K562 (cell line): ENCODE results near the gene GPR108. TPM values are rescaled to one million over a fixed set of nuclear protein-coding genes. Genes with fewer than 3 reads are reported as not detected.

ENCODE experiments used
- ADNP ChIP-seq: fragments of 200-800 bp; sonication (Bioruptor generic); IDR thresholded peaks from 2 replicates; pipeline ENCODE4 v1.6.1; 2016; ENCODE audit warnings: missing genetic modification characterization, missing compliant biosample characterization
- ATF1 ChIP-seq, 2 experiments: fragments of 450-650 bp in 1 of 2; IDR thresholded peaks; 2 replicates each; pipeline ENCODE4 v1.6.1; 2016; ENCODE audit warnings: missing compliant biosample characterization in 1 of 2, missing genetic modification characterization in 1 of 2
- HCFC1 ChIP-seq: IDR thresholded peaks from 2 replicates; pipeline ENCODE4 v1.6.1; 2012; ENCODE audit warnings: low read depth, low read length, improper control_type of control experiment
- JUN ChIP-seq, 2 experiments: sonication (generic) in 1 of 2; formaldehyde crosslinking in 1 of 2; IDR thresholded peaks; 2 replicates each; pipeline versions ENCODE4 v1.6.1 to v1.8.0; 2012 to 2022; ENCODE audit warnings: borderline replicate concordance in 2 of 2, mild to moderate bottlenecking in 2 of 2, improper control_type of control experiment in 1 of 2, low read depth in 1 of 2, low read length in 1 of 2, missing genetic modification reagents in 1 of 2
- KAT2B ChIP-seq: IDR thresholded peaks from one replicate; pipeline ENCODE4 v1.6.1; 2012; ENCODE audit warnings: low read depth, mild to moderate bottlenecking, control low read depth, inconsistent platforms, low read length, moderate library complexity
- KLF1 ChIP-seq: fragments of 450-650 bp; IDR thresholded peaks from 2 replicates; pipeline ENCODE4 v1.6.1; 2016; ENCODE audit warnings: missing genetic modification characterization, missing compliant biosample characterization
- MAFK ChIP-seq: IDR thresholded peaks from 2 replicates; pipeline ENCODE4 v1.6.1; 2011; ENCODE audit warnings: low read length, improper control_type of control experiment
- PHF8 ChIP-seq: fragments of 200-600 bp; sonication (generic); IDR thresholded peaks from 2 replicates; pipeline ENCODE4 v1.6.1; 2012; ENCODE audit warnings: mixed run types, mild to moderate bottlenecking, inconsistent platforms, low read length, moderate library complexity, borderline replicate concordance
- PTTG1 ChIP-seq: fragments of 450-650 bp; IDR thresholded peaks from 2 replicates; pipeline ENCODE4 v1.6.1; 2016; ENCODE audit warnings: low read depth, mild to moderate bottlenecking, missing genetic modification characterization, missing compliant biosample characterization
- RBM17 ChIP-seq: fragments of 200-400 bp; formaldehyde crosslinking; IDR thresholded peaks from 2 replicates; pipeline ENCODE4 v1.6.1; 2017; ENCODE audit warnings: low read depth, mild to moderate bottlenecking, low read length, borderline replicate concordance
- RBM34 ChIP-seq: fragments of 200-400 bp; formaldehyde crosslinking; IDR thresholded peaks from 2 replicates; pipeline ENCODE4 v1.6.1; 2018; ENCODE audit warnings: low read length, borderline replicate concordance; ENCODE audit not compliant: insufficient read depth
- SIN3B ChIP-seq: fragments of 450-650 bp; IDR thresholded peaks from 2 replicates; pipeline ENCODE4 v1.6.1; 2017; ENCODE audit warnings: low read depth, mild to moderate bottlenecking, moderate library complexity
- SNAPC5 ChIP-seq: fragments of 250-450 bp; sonication (Bioruptor Pico); IDR thresholded peaks from 2 replicates; pipeline ENCODE4 v1.8.0; 2021; ENCODE audit warnings: moderate library complexity, mild to moderate bottlenecking, inconsistent platforms
- SNIP1 ChIP-seq: fragments of 450-650 bp; IDR thresholded peaks from 2 replicates; pipeline ENCODE4 v1.7.1; 2017; ENCODE audit warnings: low read depth, mild to moderate bottlenecking
- SOX6 ChIP-seq: fragments of 450-650 bp; IDR thresholded peaks from 2 replicates; pipeline ENCODE4 v1.6.1; 2014; ENCODE audit warnings: mild to moderate bottlenecking
- ZNF224 ChIP-seq: sonication (generic); formaldehyde crosslinking; IDR thresholded peaks from 2 replicates; pipeline ENCODE4 v1.8.0; 2022; ENCODE audit warnings: mild to moderate bottlenecking, missing genetic modification reagents
- ZNF696 ChIP-seq: fragments of 250-450 bp; sonication (Bioruptor Pico); conservative IDR thresholded peaks from 2 replicates; pipeline ENCODE4 v1.4.0; 2020; ENCODE audit warnings: mild to moderate bottlenecking, moderate library complexity
- polyA plus RNA-seq, 8 experiments: library from polyadenylated mRNA; depleted of rRNA in 4 of 8; stranded (reverse) in 5 of 8; unstranded in 3 of 8; fragments of >200 nt; fragmentation: Nextera tagmentation in 2 of 8; fragmentation: Illumina TruSeq in 1 of 8; extraction: Ambion mirVana in 2 of 8; extraction: Trizol in 1 of 8; gene quantifications; 2 replicates each; pipeline versions ENCODE4 v1.2.1 to v1.2.3, GENCODE V29; 2011 to 2014; ENCODE audit warnings: inconsistent platforms in 1 of 8, missing spikeins in 1 of 8
- total RNA-seq, 7 experiments: library from RNA; depleted of rRNA in 6 of 7; stranded (reverse); fragments of >200 nt in 6 of 7; fragmentation: Illumina TruSeq in 2 of 7; extraction: Trizol in 2 of 7; gene quantifications; 2 replicates each; pipeline versions ENCODE4 v1.2.1 to v1.2.3, GENCODE V29; 2011 to 2021; ENCODE audit warnings: low replicate concordance in 1 of 7
- TF ChIP-seq, protein P1 (sequence below): IDR thresholded peaks from 2 replicates; pipeline ENCODE4 v1.6.1; 2014; ENCODE audit warnings: antibody characterized with exemption
- TF ChIP-seq, protein P2 (sequence below), 2 experiments: fragments of 450-650 bp; IDR thresholded peaks; 2 replicates each; pipeline ENCODE4 v1.6.1; 2016; ENCODE audit warnings: mild to moderate bottlenecking in 2 of 2, borderline replicate concordance in 1 of 2, low read depth in 1 of 2, moderate library complexity in 1 of 2

Gene GPR108
- total and polyA plus RNA-seq, 9 of the 15 experiments (the other 6 are each of a cell fraction or from before 2014, with no cell fraction given), result 2.4 to 33.2 (median 24.4) TPM

GRCh38 chr19:6682607-6683128 lies 54.7 kb downstream of the GPR108 start (continued):
- no peak for TF ChIP-seq JUN (IDR thresholded peaks at IDR 0.05; ENCODE audit: borderline replicate concordance, low read depth, low read length)
- TF ChIP-seq JUN (CRISPR knock-in tag; IDR thresholded peaks at IDR 0.05; ENCODE audit: borderline replicate concordance), result no peak
- no peak for TF ChIP-seq RBM34
- no peak for TF ChIP-seq SNAPC5
- TF ChIP-seq PHF8, result no peak
- peak; percentile 92 for TF ChIP-seq SOX6
- no peak for TF ChIP-seq ZNF696 (CRISPR knock-in tag)
- no peak for TF ChIP-seq ADNP (tag)
- no peak for TF ChIP-seq KAT2B
- TF ChIP-seq ZNF224, result no peak
- TF ChIP-seq HCFC1, result no peak
- TF ChIP-seq, protein P1, sequence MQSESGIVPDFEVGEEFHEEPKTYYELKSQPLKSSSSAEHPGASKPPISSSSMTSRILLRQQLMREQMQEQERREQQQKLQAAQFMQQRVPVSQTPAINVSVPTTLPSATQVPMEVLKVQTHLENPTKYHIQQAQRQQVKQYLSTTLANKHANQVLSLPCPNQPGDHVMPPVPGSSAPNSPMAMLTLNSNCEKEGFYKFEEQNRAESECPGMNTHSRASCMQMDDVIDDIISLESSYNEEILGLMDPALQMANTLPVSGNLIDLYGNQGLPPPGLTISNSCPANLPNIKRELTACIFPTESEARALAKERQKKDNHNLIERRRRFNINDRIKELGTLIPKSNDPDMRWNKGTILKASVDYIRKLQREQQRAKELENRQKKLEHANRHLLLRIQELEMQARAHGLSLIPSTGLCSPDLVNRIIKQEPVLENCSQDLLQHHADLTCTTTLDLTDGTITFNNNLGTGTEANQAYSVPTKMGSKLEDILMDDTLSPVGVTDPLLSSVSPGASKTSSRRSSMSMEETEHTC, result no peak
- TF ChIP-seq SIN3B, result no peak
- no peak for TF ChIP-seq PTTG1 (tag)
- no peak for TF ChIP-seq KLF1
- TF ChIP-seq MAFK, result peak; percentile 55; the same call in 1 of the 2 replicates
- no peak for TF ChIP-seq ATF1 (CRISPR knock-in tag; IDR thresholded peaks at IDR 0.05)
- no peak for TF ChIP-seq ATF1 (tag; IDR thresholded peaks at IDR 0.05)
- TF ChIP-seq SNIP1, result no peak
- TF ChIP-seq RBM17, result no peak
- TF ChIP-seq, protein P2, sequence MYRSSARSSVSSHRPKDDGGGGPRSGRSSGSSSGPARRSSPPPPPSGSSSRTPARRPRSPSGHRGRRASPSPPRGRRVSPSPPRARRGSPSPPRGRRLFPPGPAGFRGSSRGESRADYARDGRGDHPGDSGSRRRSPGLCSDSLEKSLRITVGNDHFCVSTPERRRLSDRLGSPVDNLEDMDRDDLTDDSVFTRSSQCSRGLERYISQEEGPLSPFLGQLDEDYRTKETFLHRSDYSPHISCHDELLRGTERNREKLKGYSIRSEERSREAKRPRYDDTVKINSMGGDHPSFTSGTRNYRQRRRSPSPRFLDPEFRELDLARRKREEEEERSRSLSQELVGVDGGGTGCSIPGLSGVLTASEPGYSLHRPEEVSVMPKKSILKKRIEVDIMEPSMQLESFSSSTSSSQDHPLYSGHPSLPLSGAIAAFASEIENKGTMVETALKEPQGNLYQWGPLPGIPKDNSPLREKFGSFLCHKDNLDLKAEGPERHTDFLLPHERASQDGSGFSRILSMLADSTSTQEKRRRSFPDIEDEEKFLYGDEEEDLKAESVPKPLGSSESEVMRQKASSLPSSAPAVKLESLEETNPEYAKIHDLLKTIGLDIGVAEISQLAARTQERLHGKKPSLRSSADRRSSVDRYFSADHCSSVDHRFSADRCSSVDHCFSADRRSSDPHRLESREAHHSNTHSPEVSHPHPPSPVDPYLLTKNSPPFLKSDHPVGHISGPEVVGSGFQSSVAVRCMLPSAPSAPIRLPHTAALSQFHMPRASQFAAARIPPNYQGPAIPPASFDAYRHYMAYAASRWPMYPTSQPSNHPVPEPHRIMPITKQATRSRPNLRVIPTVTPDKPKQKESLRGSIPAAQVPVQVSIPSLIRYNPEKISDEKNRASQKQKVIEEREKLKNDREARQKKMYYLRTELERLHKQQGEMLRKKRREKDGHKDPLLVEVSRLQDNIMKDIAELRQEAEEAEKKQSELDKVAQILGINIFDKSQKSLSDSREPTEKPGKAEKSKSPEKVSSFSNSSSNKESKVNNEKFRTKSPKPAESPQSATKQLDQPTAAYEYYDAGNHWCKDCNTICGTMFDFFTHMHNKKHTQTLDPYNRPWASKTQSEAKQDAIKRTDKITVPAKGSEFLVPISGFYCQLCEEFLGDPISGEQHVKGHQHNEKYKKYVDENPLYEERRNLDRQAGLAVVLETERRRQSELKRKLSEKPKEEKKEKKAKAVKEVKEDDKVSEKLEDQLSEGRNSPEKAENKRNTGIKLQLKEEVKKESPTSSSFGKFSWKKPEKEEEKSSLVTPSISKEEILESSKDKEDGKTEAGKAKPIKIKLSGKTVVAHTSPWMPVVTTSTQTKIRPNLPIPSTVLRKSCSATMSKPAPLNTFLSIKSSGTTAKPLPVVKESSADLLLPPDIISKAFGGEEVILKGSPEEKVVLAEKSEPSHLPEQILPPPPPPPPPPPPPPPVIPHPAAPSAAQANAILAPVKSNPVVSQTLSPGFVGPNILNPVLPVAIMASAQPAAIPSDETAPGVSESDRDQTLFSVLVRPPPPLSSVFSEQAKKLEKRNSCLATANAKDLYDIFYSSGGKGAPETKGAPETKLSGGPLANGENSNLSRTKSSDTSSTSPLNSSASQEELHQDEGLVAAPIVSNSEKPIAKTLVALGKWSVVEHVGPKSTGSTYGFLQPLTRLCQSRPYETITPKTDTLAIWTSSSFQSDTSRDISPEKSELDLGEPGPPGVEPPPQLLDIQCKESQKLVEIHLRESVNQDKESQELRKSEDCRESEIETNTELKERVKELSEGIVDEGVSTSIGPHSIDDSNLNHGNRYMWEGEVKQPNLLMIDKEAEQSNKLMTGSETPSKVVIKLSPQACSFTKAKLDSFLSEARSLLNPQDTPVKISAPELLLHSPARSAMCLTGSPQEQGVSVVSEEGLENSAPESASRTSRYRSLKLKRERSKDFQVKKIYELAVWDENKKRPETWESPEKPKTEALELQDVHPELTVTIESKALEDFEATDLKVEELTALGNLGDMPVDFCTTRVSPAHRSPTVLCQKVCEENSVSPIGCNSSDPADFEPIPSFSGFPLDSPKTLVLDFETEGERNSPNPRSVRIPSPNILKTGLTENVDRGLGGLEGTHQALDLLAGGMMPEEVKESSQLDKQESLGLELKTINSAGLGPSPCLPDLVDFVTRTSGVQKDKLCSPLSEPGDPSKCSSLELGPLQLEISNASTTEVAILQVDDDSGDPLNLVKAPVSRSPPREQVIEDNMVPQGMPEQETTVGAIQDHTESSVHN (IDR thresholded peaks at IDR 0.05; ENCODE audit: borderline replicate concordance in 1 of 2, low read depth in 1 of 2), result no peak
